Neural cell (in vitro differentiated cells): ENCODE measurements around the gene VMAC.

ENCODE experiments used
- CTCF ChIP-seq: fragments of 450-650 bp; IDR thresholded peaks from 2 replicates; pipeline ENCODE4 v1.5.1; 2014; ENCODE audit warnings: antibody characterized with exemption, mild to moderate bottlenecking, moderate library complexity; ENCODE audit not compliant: poor library complexity, severe bottlenecking
- EZH2 ChIP-seq: fragments of 200-600, 300-800 bp; shearing (Covaris generic), sonication (generic); IDR thresholded peaks from 2 replicates; pipeline ENCODE4 v1.6.1; 2014; ENCODE audit warnings: antibody characterized with exemption, low read length, borderline replicate concordance, mild to moderate bottlenecking; ENCODE audit not compliant: insufficient read depth, poor library complexity, severe bottlenecking
- POLR2AphosphoS5 ChIP-seq: IDR thresholded peaks from 2 replicates; pipeline ENCODE4 v1.6.1; 2012
- SMC3 ChIP-seq: fragments of 450-650 bp; conservative IDR thresholded peaks from 2 replicates; pipeline ENCODE4 v1.6.1; 2014; ENCODE audit warnings: antibody characterized with exemption, mild to moderate bottlenecking, moderate library complexity; ENCODE audit not compliant: poor library complexity

DNA sequence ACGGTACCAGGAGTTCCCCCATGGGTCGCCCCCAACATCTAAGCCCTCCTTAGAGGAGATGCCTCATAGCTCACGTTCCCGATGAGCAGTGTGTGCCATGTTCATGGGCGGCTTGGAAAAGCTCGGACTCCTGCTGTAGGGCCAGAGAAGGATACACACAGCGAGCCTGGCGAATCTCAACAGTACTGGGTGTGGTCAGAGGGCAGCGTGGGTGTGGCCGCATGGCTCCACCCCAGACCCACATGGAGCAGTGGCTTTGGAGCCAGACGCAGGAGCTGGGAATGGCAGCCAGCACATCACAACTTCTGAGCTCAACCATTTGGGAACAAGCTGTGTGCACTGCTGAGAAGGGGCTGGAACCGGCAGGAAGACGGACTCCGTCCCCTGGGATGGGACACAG lies 25.0 kb downstream of the VMAC start:
- TF ChIP-seq POLR2AphosphoS5 = no peak
- no peak for TF ChIP-seq CTCF
- no peak for TF ChIP-seq EZH2
- TF ChIP-seq SMC3 = no peak
